Heart left ventricle (tissue), 16 donors: ENCODE data around the gene RTP3. TPM values are rescaled to one million over a fixed set of nuclear protein-coding genes. Genes with fewer than 3 reads are reported as not detected.
A peak's percentile ranks its signal among the peaks of the same experiment; 100 is the strongest.

Experiments
- ATAC-seq, 4 donors: fragments of 200-7000 bp; cut with Tn5 transposase; one replicate each; pipeline ENCODE4 v1.9.1; 2020 to 2022; ENCODE audit warnings: moderate library complexity in 4 of 4, mild to moderate bottlenecking in 3 of 4, moderate number of reproducible peaks in 1 of 4
- DNase-seq, 5 donors: peaks; one replicate each; pipeline ENCODE4 v3.0.0-alpha.2; 2020
- H3K27ac ChIP-seq, 12 donors: fragments of 200-600 bp; sonication (generic) in 4 of 12; one replicate each; pipeline versions ENCODE4 v1.5.0 to v1.8.0; 2016 to 2022; ENCODE audit warnings: mild to moderate bottlenecking in 2 of 12
- H3K27me3 ChIP-seq, 9 donors: fragments of 200-600 bp; sonication (generic) in 2 of 9; one replicate each; pipeline versions ENCODE4 v1.5.1 to v1.8.0; 2016 to 2022; ENCODE audit warnings: mild to moderate bottlenecking in 3 of 9
- H3K36me3 ChIP-seq, 9 donors: fragments of 200-600 bp; sonication (generic) in 2 of 9; one replicate each; pipeline versions ENCODE4 v1.5.0 to v1.8.0; 2018 to 2022; ENCODE audit warnings: mild to moderate bottlenecking in 2 of 9
- H3K4me1 ChIP-seq, 12 donors: fragments of 200-600 bp; sonication (generic) in 4 of 12; one replicate each; pipeline versions ENCODE4 v1.5.0 to v1.8.0; 2016 to 2022; ENCODE audit warnings: mild to moderate bottlenecking in 3 of 12
- H3K4me3 ChIP-seq, 12 donors: fragments of 200-600 bp; sonication (generic) in 4 of 12; one replicate each; pipeline versions ENCODE4 v1.5.0 to v1.8.0; 2017 to 2022; ENCODE audit warnings: mild to moderate bottlenecking in 9 of 12, moderate library complexity in 4 of 12
- H3K9me3 ChIP-seq, 12 donors: fragments of 200-600 bp; sonication (generic) in 4 of 12; one replicate each; pipeline versions ENCODE4 v1.5.0 to v1.8.0; 2016 to 2022; ENCODE audit warnings: mild to moderate bottlenecking in 1 of 12
- CTCF ChIP-seq, 12 donors: fragments of 200-600 bp; sonication (generic) in 4 of 12; IDR thresholded peaks; one replicate each; pipeline versions ENCODE4 v1.5.0 to v1.8.0; 2018 to 2022; ENCODE audit warnings: antibody characterized with exemption in 12 of 12, mild to moderate bottlenecking in 5 of 12
- POLR2A ChIP-seq, 2 donors: fragments of 450-650 bp; IDR thresholded peaks; one replicate each; pipeline ENCODE4 v1.6.1; 2017; ENCODE audit warnings: antibody characterized with exemption in 2 of 2, mild to moderate bottlenecking in 2 of 2, moderate library complexity in 2 of 2
- WGBS, 4 donors: extraction: QIAGEN DNeasy Blood & Tissue Kit in 2 of 4; methylation state at CpG; one replicate each; pipeline versions ENCODE4 v1.1.5 to v1.1.7; 2013 to 2018; 5-methylcytosine and 5-hydroxymethylcytosine counted together
- intact Hi-C, 10 donors: fragments of 100-400 bp; cut with DNase I; formaldehyde crosslinking; loops; one replicate each; pipeline versions ENCODE4 v1.11.1 to v1.14.2; 2022
- polyA plus RNA-seq, 2 donors: library from polyadenylated mRNA; stranded (reverse); fragments of 200-250 nt; gene quantifications; one replicate each; pipeline ENCODE4 v1.2.3, GENCODE V29; 2013
- total RNA-seq, 9 donors: library from RNA; depleted of rRNA in 2 of 9; stranded (reverse); fragments of >200 nt in 2 of 9; fragmentation: NEBNext Ultra II Directional in 3 of 9; extraction: Animal tissue kit (Norgen Biotek cat#: 25700) in 3 of 9; gene quantifications; one replicate each; pipeline versions ENCODE4 v1.1.0 to v1.2.4, GENCODE V29; 2016 to 2023
- donor health status: ischemic (EF 13 %, LVEDD 7.1; RV severe dilation, severe dysfunction).
- donor health status: healthy with polysubstance abuse.
- donor health status: DM: no; HTN: yes; CAD: no.
- donor health status: DM: no; HTN: no; CAD: no.
- donor health status: ischemic (EF 25% LVEDD 6.9; RV normal size, moderate dysfunction).
- donor health status: ischemic (EF 25% LVEDD 5.7; RV mildly dilated, moderate dysfunction).
- donor health status: healthy.
- donor health status: DM: yes; HTN: yes; CAD: no.
- donor health status: ischemic (EF 35%, LVEDD 5.7; RV mildly dilated, moderate dysfunction).
- donor health status: nonischemic (EF 11% LVEDD 7.7; RV severe dilation, severe dysfunction).
- donor health status: DM: yes; HTN: yes; CAD: no.
- donor health status: PGD.
- donor health status: ischemic (EF 29% LVEDD 5.4; RV normal size, mild dysfunction).
- donor health status: nonischemic (EF 23%, LVEDD 6.1; RV moderate dilation, normal function).

RTP3 gene
- total and polyA plus RNA-seq, 11 donors: not detected

- DNase-seq (no peak), ATAC-seq (peak in 1 of 4 donors; percentile 53)
- Histone ChIP-seq H3K27me3 (no peaks in the 10 kb centered on the region), H3K9me3 (peaks cover 0 to 14% (median 2%) of the 10 kb centered on the region in 12 donors), H3K27ac (no peak overlapping the region), H3K36me3 (no peaks in the 10 kb centered on the region), H3K4me3 (no peak overlapping the region), H3K4me1 (no peaks in the 10 kb centered on the region)
- intact Hi-C loops: no loop called here
- 84 to 89% (median 85%) methylated on average over 5 of the region's 5 CpGs for WGBS, 4 donors
- TF ChIP-seq POLR2A (IDR thresholded peaks at IDR 0.05) (no peak), CTCF (IDR thresholded peaks at IDR 0.05) (no peak)
These were observed 19.4 kb upstream of the RTP3 start for GRCh38 chr3:46478341-46478740.

- WGBS, 4 donors: 92 to 96% (median 93%) methylated on average over 5 of the region's 5 CpGs
- Histone ChIP-seq H3K4me1 (peaks cover 0 to 4% (median 0%) of the 10 kb centered on the region in 12 donors), H3K27ac (no peak overlapping the region), H3K36me3 (no peaks in the 10 kb centered on the region), H3K9me3 (peaks cover 0 to 12% (median 2%) of the 10 kb centered on the region in 12 donors), H3K4me3 (no peak overlapping the region), H3K27me3 (no peaks in the 10 kb centered on the region)
- TF ChIP-seq POLR2A (IDR thresholded peaks at IDR 0.05) (no peak), CTCF (IDR thresholded peaks at IDR 0.05) (no peak)
- DNase-seq (no peak), ATAC-seq (no peak)
- intact Hi-C loops: no loop called here
These were observed 18.8 kb upstream of the RTP3 start for GRCh38 chr3:46479021-46479420.

GRCh38 chr3:46479696-46480095 lies 18.1 kb upstream of the RTP3 start:
- H3K36me3 ChIP-seq: no peaks in the 10 kb centered on the region
- H3K27ac ChIP-seq: no peak overlapping the region
- H3K4me1 ChIP-seq: peaks cover 0 to 5% (median 0%) of the 10 kb centered on the region in 12 donors
- peaks cover 0 to 5% (median under 1%) of the 10 kb centered on the region in 12 donors for H3K9me3 ChIP-seq
- no peak overlapping the region for H3K4me3 ChIP-seq
- ATAC-seq (no peak), DNase-seq (no peak)
- no peak for TF ChIP-seq POLR2A (IDR thresholded peaks at IDR 0.05)
- no peak for TF ChIP-seq CTCF (IDR thresholded peaks at IDR 0.05)
- no peaks in the 10 kb centered on the region for H3K27me3 ChIP-seq
- intact Hi-C loops: loop anchor here in 1 of 10 donors (10.0 kb wide), 1 partner anchor 145 kb away; no protein-coding TSS in a partner anchor
- 72 to 85% (median 81%) methylated on average over 5 of the region's 5 CpGs for WGBS, 4 donors

- intact Hi-C loops: loop anchor here in 1 of 10 donors (10.0 kb wide), 1 partner anchor 144 kb away; no protein-coding TSS in a partner anchor
- TF ChIP-seq POLR2A (IDR thresholded peaks at IDR 0.05) (no peak), CTCF (IDR thresholded peaks at IDR 0.05) (no peak)
- 87 to 90% (median 88%) methylated on average over 6 of the region's 6 CpGs for WGBS, 4 donors
These were observed 17.1 kb upstream of the RTP3 start for GRCh38 chr3:46480491-46481195.

More at GRCh38 chr3:46480491-46481195, 17.1 kb upstream of the RTP3 start:
- no peak overlapping the region for H3K4me3 ChIP-seq
- no peaks in the 10 kb centered on the region for H3K36me3 ChIP-seq
- ATAC-seq (no peak), DNase-seq (no peak)
- no peaks in the 10 kb centered on the region for H3K9me3 ChIP-seq
- H3K27ac ChIP-seq: no peak overlapping the region
- H3K27me3 ChIP-seq: no peaks in the 10 kb centered on the region
- peaks cover 0 to 5% (median 0%) of the 10 kb centered on the region in 12 donors for H3K4me1 ChIP-seq
